WERI-Rb-1 (cell line): ENCODE data around the gene TLR9.

Experiments used
- DNase-seq: peaks from one replicate; pipeline ENCODE4 v3.0.0-alpha.2; 2020
- H3K27ac ChIP-seq: fragments of 250-450 bp; sonication (Bioruptor Pico); 2 replicates; pipeline ENCODE4 v1.5.1; 2020; ENCODE audit warnings: mild to moderate bottlenecking, moderate library complexity
- H3K27me3 ChIP-seq: fragments of 250-450 bp; sonication (Bioruptor Pico); 2 replicates; pipeline ENCODE4 v1.5.1; 2021; ENCODE audit warnings: mild to moderate bottlenecking, low read depth, moderate library complexity; ENCODE audit not compliant: insufficient read depth, severe bottlenecking
- H3K36me3 ChIP-seq: fragments of 250-450 bp; sonication (Bioruptor Pico); 2 replicates; pipeline ENCODE4 v1.5.1; 2020; ENCODE audit warnings: mild to moderate bottlenecking, moderate library complexity
- H3K4me3 ChIP-seq: 2 replicates; pipeline ENCODE4 v1.5.1; 2011; ENCODE audit warnings: low read depth, mild to moderate bottlenecking, control low read depth, low read length
- H3K9me3 ChIP-seq: fragments of 250-450 bp; sonication (Bioruptor Pico); 2 replicates; pipeline ENCODE4 v1.5.1; 2021; ENCODE audit warnings: mild to moderate bottlenecking, moderate library complexity; ENCODE audit not compliant: severe bottlenecking
- TF ChIP-seq, protein P1 (sequence below): IDR thresholded peaks from 2 replicates; pipeline ENCODE4 v1.5.1; 2011; ENCODE audit warnings: low read depth, mild to moderate bottlenecking, control low read depth, inconsistent platforms, low read length

TLR9 gene

DNA sequence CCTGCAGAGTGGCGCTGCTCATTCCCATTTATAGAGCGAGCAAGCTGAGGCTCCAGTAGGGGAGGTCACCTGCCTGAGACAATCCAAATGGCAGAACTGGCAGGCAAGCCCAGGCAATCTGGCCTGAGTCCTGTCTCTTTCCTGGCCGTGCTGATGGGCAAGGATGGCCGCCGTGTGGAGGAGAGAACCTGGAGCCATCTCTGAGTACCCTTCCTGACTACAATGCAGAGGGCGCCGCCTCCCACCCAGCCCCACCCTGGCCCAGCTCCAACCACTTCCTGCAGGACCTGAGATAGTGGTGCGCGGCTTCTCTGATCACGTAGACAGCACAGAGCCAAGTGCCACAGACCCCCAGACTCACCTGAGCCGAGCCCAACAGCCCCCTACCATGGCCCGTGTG lies 7.0 kb downstream of the TLR9 start:
- Histone ChIP-seq H3K27ac (no peak overlapping the region), H3K36me3 (peaks cover 7% of the 10 kb centered on the region), H3K4me3 (no peak overlapping the region)

DNA sequence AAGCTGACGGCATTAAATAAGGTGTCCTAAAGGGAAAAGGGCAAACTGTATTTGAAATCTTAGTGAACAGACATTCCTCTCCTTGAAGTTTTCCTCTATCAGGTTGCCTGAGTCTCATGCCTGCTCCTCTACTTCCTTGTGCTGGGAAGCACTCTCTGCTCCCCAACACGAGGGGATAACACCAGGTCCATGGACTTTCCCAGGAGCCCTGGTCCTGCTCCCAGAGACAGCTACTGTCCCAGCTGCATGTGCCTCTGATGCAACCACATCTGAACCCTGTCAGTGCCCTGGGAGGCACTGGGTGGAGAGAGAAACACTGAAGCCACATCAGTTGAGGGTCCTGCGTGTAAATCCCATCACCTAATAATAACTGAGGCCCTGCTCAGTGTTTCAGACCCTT lies 7.4 kb downstream of the TLR9 start:
- Histone ChIP-seq H3K27ac (no peak overlapping the region), H3K4me3 (no peak overlapping the region), H3K27me3 (no peaks in the 10 kb centered on the region), H3K9me3 (no peaks in the 10 kb centered on the region), H3K36me3 (peaks cover 8% of the 10 kb centered on the region)
- no peak for DNase-seq
- TF ChIP-seq, protein P1, sequence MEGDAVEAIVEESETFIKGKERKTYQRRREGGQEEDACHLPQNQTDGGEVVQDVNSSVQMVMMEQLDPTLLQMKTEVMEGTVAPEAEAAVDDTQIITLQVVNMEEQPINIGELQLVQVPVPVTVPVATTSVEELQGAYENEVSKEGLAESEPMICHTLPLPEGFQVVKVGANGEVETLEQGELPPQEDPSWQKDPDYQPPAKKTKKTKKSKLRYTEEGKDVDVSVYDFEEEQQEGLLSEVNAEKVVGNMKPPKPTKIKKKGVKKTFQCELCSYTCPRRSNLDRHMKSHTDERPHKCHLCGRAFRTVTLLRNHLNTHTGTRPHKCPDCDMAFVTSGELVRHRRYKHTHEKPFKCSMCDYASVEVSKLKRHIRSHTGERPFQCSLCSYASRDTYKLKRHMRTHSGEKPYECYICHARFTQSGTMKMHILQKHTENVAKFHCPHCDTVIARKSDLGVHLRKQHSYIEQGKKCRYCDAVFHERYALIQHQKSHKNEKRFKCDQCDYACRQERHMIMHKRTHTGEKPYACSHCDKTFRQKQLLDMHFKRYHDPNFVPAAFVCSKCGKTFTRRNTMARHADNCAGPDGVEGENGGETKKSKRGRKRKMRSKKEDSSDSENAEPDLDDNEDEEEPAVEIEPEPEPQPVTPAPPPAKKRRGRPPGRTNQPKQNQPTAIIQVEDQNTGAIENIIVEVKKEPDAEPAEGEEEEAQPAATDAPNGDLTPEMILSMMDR, result no peak

More for the DNA sequence above, 7.0 kb downstream of the TLR9 start:
- no peak for DNase-seq
- TF ChIP-seq, protein P1, result no peak
- H3K27me3 ChIP-seq, result no peaks in the 10 kb centered on the region
- H3K9me3 ChIP-seq, result no peaks in the 10 kb centered on the region

DNA sequence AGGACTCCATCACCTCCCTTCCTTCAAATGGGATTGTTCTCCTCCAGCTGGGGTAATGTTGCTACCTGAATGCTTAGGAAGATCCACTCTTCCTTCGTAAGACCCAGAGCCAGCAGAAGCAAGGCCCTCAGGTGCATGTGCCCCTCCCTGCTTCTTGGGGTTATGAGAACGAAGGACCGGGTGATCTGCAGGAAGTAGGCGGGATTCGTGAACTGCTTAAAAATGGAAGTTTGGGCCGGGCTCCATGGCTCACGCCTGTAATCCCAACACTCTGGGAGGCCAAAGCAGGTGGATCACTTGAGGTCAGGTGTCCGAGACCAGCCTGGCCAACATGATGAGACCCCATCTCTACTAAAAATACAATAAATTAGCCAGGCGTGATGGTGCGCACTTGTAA lies 8.0 kb downstream of the TLR9 start:
- no peaks in the 10 kb centered on the region for H3K9me3 ChIP-seq
- no peak overlapping the region for H3K27ac ChIP-seq
- no peak for DNase-seq
- peaks cover 13% of the 10 kb centered on the region for H3K36me3 ChIP-seq
- H3K4me3 ChIP-seq, result no peak overlapping the region
- TF ChIP-seq, protein P1, result no peak
- no peaks in the 10 kb centered on the region for H3K27me3 ChIP-seq

DNA sequence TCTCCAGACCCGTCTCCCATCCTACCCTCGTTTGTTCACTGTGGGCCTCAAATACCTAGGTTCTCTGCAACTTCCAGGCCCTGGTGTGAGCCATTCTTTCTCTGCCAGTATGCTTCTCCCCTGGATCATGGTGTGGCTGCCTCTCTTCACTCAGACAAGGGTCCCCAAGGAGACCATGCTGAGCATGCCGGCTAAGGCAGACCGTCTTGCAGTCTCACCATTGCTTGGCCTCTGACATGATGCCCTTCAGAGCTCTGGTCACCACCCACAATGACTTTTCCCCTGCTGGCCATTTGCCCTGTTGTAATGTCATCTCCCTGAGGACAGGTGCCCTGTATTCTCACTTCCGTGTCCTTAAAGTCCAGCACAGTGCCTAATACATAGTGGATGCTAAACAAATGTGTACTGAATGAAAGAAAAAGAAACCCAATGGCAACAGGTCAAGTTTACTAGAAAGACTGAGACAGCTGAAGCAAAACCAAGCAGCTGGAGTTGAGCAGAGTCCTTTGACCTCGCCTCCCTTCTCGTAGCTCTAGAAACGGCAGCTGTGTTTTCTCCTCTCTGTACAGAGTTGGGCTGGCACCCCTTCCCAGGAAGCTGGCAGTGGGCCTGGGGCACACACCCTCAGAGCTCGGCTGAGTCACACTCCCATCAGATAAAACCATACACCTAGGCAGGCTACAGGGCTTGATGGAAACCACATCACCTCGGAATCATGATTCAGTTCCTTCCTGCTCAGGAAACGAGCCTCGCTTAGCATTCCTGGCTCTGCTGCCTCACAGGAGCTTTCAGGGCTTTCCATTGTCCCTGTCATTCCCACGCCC lies 8.6 kb downstream of the TLR9 start:
- no peak overlapping the region for H3K4me3 ChIP-seq
- no peak overlapping the region for H3K27ac ChIP-seq
- H3K27me3 ChIP-seq, result no peaks in the 10 kb centered on the region
- TF ChIP-seq, protein P1, result no peak
- no peaks in the 10 kb centered on the region for H3K9me3 ChIP-seq
- H3K36me3 ChIP-seq, result peaks cover 13% of the 10 kb centered on the region
- DNase-seq, result no peak

DNA sequence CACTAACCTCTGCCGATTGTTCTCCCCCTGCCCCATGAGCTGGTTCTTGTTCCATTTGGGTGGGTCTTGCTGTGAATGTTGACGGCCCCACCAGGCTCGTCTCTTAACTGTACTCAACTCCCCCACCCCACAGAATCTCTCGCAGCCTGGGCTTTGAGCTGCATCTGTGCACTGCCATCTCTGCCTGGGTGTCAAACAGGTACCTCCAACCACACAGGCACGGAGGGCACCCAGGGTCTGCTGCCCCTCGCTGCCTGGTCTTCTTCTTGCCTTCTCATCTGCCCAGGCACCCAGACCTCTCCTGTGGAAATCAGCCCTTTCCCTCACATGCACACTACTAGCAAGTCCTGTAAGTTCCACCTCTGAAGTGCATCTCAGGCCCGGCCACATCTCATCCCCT lies 10.1 kb downstream of the TLR9 start:
- DNase-seq, result no peak
- H3K27me3 ChIP-seq, result no peaks in the 10 kb centered on the region
- H3K27ac ChIP-seq, result no peak overlapping the region
- no peak overlapping the region for H3K4me3 ChIP-seq
- peaks cover 17% of the 10 kb centered on the region for H3K36me3 ChIP-seq
- no peaks in the 10 kb centered on the region for H3K9me3 ChIP-seq
- TF ChIP-seq, protein P1, result no peak

DNA sequence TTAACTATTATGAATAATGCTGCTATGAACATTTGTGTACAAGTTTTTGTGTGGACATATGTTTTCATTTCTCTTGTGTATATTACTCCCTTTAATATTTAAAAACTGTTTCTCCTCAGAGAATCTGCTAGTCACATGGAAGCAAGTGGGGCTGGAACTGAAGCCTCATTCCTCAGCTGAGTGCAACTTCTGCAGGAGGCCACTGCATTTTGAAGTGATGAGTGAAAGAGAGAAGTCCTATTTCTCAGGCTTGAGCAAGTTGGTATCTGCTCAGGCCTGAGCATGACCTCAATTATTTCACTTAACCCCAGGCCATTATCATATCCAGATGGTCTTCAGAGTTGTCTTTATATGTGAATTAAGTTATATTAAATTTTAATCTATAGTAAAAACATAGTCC lies 11.5 kb downstream of the TLR9 start:
- Histone ChIP-seq H3K27me3 (no peaks in the 10 kb centered on the region), H3K4me3 (no peak overlapping the region), H3K27ac (no peak overlapping the region), H3K36me3 (peaks cover 24% of the 10 kb centered on the region), H3K9me3 (no peaks in the 10 kb centered on the region)
- TF ChIP-seq, protein P1, result no peak
- no peak for DNase-seq
